Stimulated activated CD4-positive, alpha-beta T cell treated with anti-CD3 and anti-CD28 coated beads, Interleukin-4, amount 100 ng/mL, for 4 hours (primary cell): Measurements from ENCODE around the gene TARM1.
"Not testable (repeated sequence)": the region's sequence is repeated elsewhere in the genome, so short reads cannot be mapped to it uniquely, and the experiment has no call there.

Source experiments
- DNase-seq, 2 experiments: peaks; one replicate each; pipeline ENCODE4 v3.0.0-alpha.2; 2020

The TARM1 gene

GRCh38 chr19:54099190-54099902, 18.2 kb upstream of the TARM1 start:
- no peak for DNase-seq

GRCh38 chr19:54096617-54097106, 15.5 kb upstream of the TARM1 start:
- no peak for DNase-seq

- peak; percentile 35 to 42 for DNase-seq
Measured at GRCh38 chr19:54095859-54096616, 14.9 kb upstream of the TARM1 start.

GRCh38 chr19:54095136-54095858, 14.1 kb upstream of the TARM1 start:
- no peak for DNase-seq

GRCh38 chr19:54094426-54095000, 13.3 kb upstream of the TARM1 start:
- DNase-seq = no peak

GRCh38 chr19:54084410-54084809, 3.2 kb upstream of the TARM1 start:
- DNase-seq = no peak

GRCh38 chr19:54077334-54077733, 3.8 kb downstream of the TARM1 start:
- DNase-seq = no peak

- DNase-seq = no peak
Measured at GRCh38 chr19:54074851-54075250, 6.3 kb downstream of the TARM1 start.

GRCh38 chr19:54073829-54074228, 7.3 kb downstream of the TARM1 start:
- DNase-seq = no peak

GRCh38 chr19:54069470-54069869, 11.7 kb downstream of the TARM1 start:
- DNase-seq = no peak

GRCh38 chr19:54063350-54064116, 17.6 kb downstream of the TARM1 start, which contains the start of gene VSTM1:
Gene VSTM1, minus strand, starts transcription at chr19:54063897. Its CDS starts 120 bp downstream, at chr19:54063777.
- DNase-seq = no peak

- DNase-seq = no peak
Measured at GRCh38 chr19:54062643-54063042, 18.5 kb downstream of the TARM1 start.

GRCh38 chr19:54047616-54048015, 33.5 kb downstream of the TARM1 start:
- no peak for DNase-seq

GRCh38 chr19:54045771-54046170, 35.4 kb downstream of the TARM1 start:
- DNase-seq = no peak

GRCh38 chr19:54042989-54043388, 38.2 kb downstream of the TARM1 start:
- no peak for DNase-seq

GRCh38 chr19:54041969-54042606, 39.1 kb downstream of the TARM1 start:
- DNase-seq = no peak

- DNase-seq = no peak
Measured at GRCh38 chr19:54040003-54040402, 41.2 kb downstream of the TARM1 start.

GRCh38 chr19:54036542-54036941, 44.6 kb downstream of the TARM1 start:
- DNase-seq = not testable (repeated sequence)

- DNase-seq = no peak
Measured at GRCh38 chr19:54035215-54036178, 45.7 kb downstream of the TARM1 start.

GRCh38 chr19:54030895-54031586, 50.1 kb downstream of the TARM1 start:
- DNase-seq = no peak
